ENCODE results near the gene SLC27A4.
"Not testable (repeated sequence)": the region's sequence is repeated elsewhere in the genome, so short reads cannot be mapped to it uniquely, and the experiment has no call there.

SLC27A4 gene

GRCh38 chr9:128325629-128326028 is 14.7 kb upstream of the SLC27A4 start:
- DNase-seq: no peak

DNA sequence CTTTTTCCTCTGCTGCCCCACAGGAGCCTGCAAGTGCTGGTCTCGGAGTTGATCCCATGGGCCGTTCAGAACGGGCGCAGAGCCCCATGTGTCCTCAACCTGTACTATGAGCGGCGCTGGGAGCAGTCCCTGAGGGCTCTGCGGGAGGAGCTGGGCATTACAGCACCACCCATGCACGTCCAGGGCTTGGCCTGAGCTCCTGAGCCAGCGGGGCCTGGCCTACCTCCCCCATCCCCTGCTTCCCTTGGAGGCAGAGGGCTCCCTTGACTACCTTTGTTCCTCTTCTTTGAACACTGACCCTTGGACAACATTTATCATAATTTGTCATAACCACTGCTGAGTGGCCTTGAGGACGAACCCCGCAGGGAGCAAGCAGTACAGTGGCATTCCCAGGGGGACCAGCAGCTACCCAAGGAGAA is 6.9 kb upstream of the SLC27A4 start:
- DNase-seq: no peak

DNA sequence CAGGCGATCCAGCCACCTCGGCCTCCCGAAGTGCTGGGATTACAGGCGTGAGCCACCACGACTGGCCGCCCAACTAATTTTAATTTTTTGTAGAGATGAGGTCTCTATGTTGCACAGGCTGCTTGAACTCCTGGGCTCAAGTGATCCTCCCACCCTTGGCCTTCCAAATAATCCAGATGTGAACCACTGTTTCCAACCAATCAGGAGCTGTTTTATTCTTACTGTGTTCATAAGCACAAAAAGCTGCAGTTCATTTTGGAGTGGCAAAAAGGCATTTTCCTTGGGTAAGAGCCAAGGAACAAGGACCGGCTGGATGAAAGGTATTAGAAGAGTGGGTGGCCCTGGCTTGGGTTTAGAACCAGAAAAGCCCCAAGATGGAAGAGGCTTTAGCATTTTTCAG is 5.2 kb upstream of the SLC27A4 start:
- no peak for DNase-seq

GRCh38 chr9:128335914-128336313 is 4.4 kb upstream of the SLC27A4 start:
- no peak for DNase-seq

- no peak for DNase-seq
Measured at GRCh38 chr9:128337936-128338335, 2.4 kb upstream of the SLC27A4 start.

GRCh38 chr9:128338852-128339614 is 1.3 kb upstream of the SLC27A4 start:
- not testable (repeated sequence) for DNase-seq

DNA sequence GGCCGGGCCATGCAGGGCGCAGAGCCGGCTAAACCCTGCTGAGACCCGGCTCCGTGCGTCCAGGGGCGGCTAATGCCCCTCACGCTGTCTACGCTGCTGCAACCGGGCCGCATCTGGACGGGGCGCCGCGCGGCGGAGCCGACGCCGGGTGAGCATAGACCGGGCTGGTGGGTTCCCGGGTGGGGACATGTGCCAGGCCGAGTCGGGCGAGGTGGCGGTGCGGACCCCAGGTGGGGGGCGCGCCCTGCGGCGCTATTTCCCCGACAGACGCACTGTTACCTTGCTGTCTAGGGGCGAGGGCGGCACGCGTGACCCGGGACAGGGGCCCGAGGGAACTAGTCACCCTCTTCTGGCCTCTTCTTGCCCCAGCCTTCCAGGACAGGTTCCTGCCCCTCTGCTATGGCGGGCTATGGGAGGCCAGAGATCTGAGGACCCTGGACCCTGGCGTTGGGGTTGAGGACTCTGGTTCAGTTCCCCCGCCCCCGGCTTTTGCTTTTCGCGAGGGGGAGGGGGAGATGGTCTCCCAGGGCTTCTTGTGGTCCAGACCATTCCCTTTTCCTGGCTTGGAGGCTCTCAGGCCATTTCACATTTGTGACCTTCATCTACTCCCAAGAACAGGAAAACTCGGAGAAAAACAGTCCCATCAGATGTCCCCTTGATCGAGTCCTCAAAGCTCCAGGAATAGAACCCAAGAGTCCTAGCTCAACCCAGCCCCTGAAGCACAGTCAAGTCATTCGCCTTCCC is 536 bp downstream of the SLC27A4 start:
- peak; percentile 51 for DNase-seq

DNA sequence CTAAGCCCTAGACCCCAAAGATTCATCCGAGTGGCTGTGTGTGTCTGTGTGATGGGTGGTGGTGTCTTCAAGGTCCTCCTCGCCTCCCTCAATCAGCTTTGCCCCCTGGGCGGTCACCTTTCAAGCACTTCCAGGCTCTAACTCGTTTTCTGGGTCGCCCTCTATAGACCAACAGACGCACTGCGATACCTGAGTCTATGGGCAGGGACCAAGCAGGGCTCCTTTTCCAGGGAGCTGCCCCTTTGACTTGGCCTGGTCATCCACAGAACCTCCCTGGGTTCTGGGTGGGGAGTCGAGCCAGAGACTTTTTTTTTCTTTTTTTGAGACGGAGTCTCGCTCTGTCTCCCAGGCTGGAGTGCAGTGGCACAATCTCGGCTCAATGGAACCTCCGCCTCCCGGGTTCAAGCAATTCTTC is 1.1 kb downstream of the SLC27A4 start:
- DNase-seq: peak; percentile 54

DNA sequence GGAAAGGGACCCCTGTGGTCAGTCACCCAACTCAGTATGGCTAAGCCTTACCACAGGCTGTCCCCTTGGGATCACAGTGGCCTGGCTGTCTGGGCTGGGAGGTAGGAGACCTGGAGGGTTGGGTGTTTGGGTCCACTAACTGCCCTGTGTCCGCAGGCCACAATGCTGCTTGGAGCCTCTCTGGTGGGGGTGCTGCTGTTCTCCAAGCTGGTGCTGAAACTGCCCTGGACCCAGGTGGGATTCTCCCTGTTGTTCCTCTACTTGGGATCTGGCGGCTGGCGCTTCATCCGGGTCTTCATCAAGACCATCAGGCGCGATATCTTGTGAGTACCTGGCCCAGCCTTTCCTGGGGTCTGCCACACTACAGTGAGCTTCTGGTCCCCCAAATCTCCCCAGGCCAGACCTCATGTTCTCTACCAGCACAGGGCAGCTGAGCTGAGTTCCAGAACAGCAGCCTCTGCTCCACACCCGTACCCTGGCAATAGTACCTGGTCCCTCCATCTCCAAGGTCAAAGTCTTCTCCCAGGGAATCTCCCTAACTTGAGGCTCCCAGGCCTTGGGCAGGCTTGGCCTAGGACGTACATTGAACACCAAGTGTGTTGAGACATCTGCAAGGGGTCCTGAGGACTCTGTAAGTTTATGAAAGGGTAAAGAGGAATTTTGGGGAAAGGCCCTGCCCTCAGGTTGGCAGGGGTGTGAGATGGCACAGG is 2.8 kb downstream of the SLC27A4 start:
- DNase-seq: no peak

DNA sequence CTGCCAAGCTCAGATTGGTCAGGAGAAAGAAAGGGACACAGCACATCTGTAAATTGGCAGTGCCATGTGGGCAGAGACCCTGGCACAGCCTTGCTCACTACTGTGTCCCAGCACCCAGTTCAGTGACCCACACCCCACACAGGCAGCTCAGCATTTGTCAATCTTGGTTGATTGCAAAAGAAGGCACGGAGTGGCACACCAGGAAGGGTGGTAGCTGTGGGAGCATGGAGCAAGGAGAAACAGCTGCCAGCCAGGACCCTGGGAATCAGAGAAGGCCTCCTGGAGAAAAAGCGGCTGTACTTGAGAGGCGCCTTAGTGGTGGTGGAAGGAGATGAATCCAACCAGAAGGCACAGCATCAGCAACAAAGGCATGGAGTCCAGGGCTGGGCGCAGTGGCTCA is 3.5 kb downstream of the SLC27A4 start:
- no peak for DNase-seq

GRCh38 chr9:128344931-128345605 is 4.7 kb downstream of the SLC27A4 start:
- no peak for DNase-seq

DNA sequence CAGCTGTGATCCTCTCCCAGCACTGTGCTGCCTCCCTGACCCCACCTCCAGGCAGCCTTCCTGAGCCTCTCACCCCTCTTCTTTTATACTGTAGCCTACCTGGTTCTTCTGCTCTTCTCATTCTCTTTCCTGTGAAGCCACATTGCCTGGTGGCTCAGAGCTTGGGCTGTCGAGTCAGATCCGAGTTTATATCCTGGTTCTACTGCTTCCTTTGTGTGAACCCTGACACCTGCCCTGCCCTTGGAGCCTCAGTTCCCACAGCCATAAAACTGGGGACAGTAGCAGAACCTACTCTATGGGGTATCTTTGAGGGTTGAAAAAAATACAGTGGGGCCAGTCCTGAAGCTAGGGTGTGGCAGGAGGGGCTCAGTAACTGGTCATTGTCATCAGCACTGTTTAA is 8.8 kb downstream of the SLC27A4 start:
- DNase-seq: no peak

DNA sequence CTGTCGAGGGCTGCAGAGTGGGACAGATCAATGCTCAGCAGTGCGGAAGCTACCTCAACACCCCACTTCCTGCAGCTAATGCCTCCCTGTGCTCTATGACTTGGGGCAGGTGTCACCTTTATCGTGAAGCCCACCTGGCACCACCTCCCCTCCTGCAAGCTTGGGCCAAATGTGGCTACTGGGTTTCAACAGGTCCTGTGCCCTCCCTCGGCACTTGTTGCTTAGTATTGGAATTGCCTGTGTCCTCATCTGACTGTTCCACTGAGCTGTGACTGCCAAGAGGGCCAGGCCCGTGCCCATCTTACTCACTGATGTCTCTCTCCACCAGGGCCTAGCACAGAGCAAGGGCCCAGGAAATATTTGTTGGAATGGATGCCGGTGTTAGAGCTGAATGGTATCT is 9.4 kb downstream of the SLC27A4 start:
- no peak for DNase-seq

DNA sequence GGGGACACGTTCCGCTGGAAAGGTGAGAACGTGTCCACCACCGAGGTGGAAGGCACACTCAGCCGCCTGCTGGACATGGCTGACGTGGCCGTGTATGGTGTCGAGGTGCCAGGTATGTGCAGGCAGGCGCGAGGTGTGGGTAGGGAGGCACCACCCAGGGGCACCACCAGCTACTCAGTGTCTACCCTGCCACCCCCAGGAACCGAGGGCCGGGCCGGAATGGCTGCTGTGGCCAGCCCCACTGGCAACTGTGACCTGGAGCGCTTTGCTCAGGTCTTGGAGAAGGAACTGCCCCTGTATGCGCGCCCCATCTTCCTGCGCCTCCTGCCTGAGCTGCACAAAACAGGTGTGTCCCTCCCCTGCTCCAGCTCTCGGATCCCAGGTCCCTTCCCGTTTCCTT is 15.1 kb downstream of the SLC27A4 start:
- DNase-seq: no peak

- no peak for DNase-seq
Measured at GRCh38 chr9:128358090-128358489, 17.8 kb downstream of the SLC27A4 start.

DNA sequence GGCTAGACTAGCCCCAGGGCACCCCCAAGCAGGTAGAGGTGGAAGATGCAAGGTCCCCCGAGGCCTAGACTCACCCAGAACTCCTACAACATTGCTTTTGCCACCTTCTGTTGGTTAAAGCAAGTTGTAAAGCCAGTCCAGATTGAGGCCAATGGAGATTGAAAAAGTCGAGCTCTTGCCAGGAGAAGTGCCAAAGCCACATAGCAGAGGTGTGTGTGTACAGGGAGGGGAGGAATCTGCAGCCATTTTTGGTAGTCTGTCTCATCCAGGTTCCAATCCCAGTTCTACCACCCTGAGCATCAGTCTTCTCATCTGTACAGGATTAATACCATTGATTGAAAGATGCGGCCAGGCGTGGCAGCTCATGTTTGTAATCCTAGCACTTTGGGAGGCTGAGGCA is 18.5 kb downstream of the SLC27A4 start:
- DNase-seq: no peak

GRCh38 chr9:128360826-128361225 is 20.5 kb downstream of the SLC27A4 start:
- DNase-seq: no peak

GRCh38 chr9:128361296-128361985 is 21.1 kb downstream of the SLC27A4 start:
- no peak for DNase-seq

- peak; percentile 92 for DNase-seq
Measured at GRCh38 chr9:128361986-128362646, 21.8 kb downstream of the SLC27A4 start.

DNA sequence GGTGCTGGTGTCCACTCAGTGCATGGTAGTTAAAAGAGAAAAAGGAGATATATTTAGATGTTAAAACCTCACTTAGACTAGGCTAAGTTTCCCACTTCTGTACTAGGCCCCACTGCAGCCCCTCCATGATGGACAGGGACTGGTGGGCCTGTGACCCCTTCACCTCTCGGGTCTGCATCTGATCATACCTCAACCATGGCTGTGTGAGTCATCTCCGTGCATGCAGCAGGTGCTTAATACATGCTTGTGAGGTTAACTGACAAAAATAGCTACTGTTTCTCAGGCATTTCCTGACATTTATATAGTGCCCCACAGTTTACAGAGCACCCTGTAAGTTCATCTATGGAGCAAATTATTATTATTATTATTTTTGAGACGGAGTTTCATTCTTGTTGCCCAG is 22.4 kb downstream of the SLC27A4 start:
- no peak for DNase-seq

GRCh38 chr9:128365525-128365924 is 25.2 kb downstream of the SLC27A4 start:
- DNase-seq: no peak
